Cardiac septum (tissue), 1 donor: ENCODE results near the gene ASCC3. TPM values are rescaled to one million over a fixed set of nuclear protein-coding genes. Genes with fewer than 3 reads are reported as not detected.
"Not testable (repeated sequence)": the region's sequence is repeated elsewhere in the genome, so short reads cannot be mapped to it uniquely, and the experiment has no call there.

Experiments
- DNase-seq: peaks from one replicate; pipeline ENCODE4 v3.0.0-alpha.2; 2020; ENCODE audit warnings: low spot score
- intact Hi-C: fragments of 100-400 bp; cut with DNase I; formaldehyde crosslinking; loops from one replicate; pipeline ENCODE4 v1.14.0; 2022
- total RNA-seq: library from RNA; stranded (reverse); fragmentation: NEBNext Ultra II Directional; extraction: Animal tissue kit (Norgen Biotek cat#: 25700); gene quantifications from one replicate; pipeline ENCODE4 v1.2.1, GENCODE V29; 2021
- donor health status: DM: no; HTN: no; CAD: no.

The ASCC3 gene
- total RNA-seq, 1 donor from 2014 or later: 24.4 TPM

GRCh38 chr6:100680163-100680562 is 201.0 kb downstream of the ASCC3 start:
- no peak for DNase-seq
- intact Hi-C loops: no loop called here

DNA sequence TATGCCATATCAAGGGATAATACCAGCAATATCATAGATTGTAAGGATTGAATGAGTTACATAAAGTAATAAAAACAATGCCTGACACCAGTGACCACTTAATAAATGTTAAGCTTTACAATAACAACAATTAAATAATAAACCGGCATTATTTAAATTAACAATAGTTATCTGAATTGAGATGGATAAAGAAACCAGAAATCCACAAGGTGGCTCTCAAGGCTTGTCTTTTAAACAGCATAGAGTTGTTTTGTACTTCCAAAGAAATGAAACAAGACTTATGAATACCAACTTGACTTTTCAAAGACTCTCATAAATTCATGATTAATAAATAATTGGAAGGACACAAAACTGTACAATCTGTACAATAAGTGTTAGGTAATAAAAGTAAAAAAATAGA is 203.1 kb downstream of the ASCC3 start:
- no peak for DNase-seq
- intact Hi-C loops: no loop called here

GRCh38 chr6:100677240-100677639 is 203.9 kb downstream of the ASCC3 start:
- no peak for DNase-seq
- intact Hi-C loops: no loop called here

DNA sequence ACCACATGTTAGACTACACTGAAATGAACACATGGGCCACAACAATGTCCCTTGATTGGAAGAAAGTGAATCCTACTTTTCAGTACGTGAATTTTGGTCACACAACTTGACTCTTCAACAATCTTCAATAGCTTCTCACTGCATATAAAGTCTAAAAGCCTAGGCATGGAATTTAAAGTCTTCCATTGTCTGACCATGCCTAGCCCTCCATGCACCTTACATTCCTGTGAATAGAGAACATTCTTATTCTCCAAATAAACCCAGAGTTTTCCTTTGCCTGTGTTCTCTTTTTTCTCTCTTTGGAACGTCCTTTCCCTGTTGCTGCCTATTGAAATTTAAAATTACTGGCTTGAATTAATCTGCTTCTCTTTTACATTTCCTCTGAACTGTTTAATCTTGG is 207.5 kb downstream of the ASCC3 start:
- DNase-seq: no peak
- intact Hi-C loops: no loop called here

DNA sequence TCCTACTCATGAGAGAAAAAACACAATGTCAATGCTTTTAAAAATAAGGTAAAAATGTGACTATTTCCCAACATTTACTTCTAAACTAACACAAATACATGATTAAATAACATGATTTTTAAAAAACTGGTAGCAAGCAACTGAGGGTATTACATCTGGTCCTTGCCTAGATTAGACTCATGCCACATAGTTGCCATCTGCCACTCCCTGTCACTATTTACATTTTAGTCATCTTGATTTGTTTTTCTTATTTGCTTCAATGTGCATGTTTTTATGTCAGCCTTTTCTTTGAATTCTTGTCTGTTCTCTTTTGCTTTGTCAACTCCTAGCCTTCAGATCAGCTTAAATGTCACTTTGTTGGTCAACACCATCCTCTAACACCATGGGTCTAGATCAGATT is 209.4 kb downstream of the ASCC3 start:
- intact Hi-C loops: no loop called here
- no peak for DNase-seq

DNA sequence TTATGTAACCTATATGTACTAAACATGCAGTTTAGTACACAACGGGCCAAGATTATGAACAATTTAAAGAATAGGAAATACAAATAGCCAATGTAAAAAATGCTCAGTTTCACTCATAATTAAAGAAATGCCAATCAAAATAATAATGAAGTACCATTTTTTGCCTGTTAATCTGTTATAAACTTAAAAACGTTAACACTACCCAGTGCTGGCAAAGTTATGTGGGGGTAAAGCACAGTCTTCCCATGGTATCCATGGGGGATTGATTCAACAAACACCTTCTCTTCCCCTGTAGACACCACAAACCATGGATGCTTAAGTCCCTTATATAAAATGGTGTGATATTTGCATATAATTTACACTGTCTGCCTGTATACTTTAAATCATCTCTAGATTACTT is 211.1 kb downstream of the ASCC3 start:
- intact Hi-C loops: no loop called here
- DNase-seq: no peak

- DNase-seq: no peak
- intact Hi-C loops: loop anchor here (10.0 kb wide), 1 partner anchor 550 kb away; no protein-coding TSS in a partner anchor
Observed at GRCh38 chr6:100665041-100665380, 216.1 kb downstream of the ASCC3 start.

- intact Hi-C loops: loop anchor here (10.0 kb wide), 1 partner anchor 550 kb away; no protein-coding TSS in a partner anchor
- DNase-seq: no peak
Observed at GRCh38 chr6:100664274-100665040, 216.7 kb downstream of the ASCC3 start.

DNA sequence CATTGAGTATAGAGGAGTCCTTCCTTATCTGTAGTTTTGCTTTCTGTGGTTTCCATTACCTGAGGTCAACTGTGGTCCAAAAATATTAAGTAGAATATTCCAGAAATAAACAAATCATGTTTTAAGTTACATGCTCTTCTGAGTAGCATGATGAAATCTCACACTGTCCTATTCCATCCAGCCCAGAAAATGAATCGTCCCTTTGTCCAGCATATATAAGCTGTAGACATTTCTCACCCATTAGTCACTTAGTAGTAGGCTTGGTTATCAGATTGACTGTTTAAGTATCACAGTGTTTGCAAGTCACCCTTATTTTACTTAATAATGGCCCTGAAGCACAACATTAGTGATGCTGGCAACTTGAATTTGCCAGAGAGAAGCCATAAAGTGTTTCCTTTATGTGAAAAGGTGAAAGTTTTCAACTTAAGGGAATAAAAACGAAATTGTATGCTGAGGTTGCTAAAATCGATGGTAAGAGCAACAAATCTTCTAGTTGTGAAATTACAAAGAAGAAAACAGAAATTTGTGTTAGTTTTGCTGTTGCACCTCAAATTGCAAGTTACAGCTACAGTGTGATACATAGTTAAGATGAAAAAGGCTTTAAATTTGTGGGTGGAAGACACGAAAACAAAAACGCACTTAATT is 217.8 kb downstream of the ASCC3 start:
- intact Hi-C loops: loop anchor here (10.0 kb wide), 1 partner anchor 549 kb away; no protein-coding TSS in a partner anchor
- DNase-seq: no peak

DNA sequence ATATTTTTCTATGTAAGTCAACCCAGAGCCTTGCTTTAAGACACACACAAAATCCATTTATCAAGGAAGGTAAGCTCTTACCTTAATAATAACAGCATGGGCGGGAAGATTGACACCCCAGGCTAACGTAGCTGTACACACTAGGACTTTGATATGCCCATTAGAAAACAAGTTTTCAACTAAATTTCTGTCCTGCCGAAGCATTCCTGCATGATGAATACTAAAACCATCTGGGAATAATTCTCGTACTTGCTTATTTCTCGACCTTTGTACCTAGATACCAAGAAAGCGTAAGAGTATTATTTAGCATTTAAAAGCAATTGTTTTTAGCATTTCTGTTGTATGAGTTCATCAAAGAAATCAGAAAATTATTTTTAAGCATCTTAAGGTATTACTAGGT is 218.9 kb downstream of the ASCC3 start:
- intact Hi-C loops: loop anchor here (10.0 kb wide), 1 partner anchor 547 kb away; no protein-coding TSS in a partner anchor
- DNase-seq: no peak

DNA sequence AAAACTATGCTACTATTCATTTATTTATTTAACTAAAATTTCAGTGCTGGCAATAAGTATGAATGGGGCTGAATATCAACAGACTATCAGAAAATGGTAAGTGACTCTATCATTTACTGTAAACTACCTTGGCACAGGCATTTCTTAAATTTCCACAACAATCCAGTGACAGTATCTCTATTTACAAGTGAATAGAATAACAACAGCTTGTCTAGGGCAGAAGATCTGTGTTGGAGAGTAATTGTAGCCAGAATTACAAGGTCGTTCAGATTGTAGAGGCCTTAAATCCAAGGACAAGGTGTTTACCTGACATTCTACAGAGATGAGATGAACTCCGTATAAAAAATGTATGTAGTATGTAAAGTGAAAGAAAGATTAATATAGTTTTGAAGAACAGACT is 222.6 kb downstream of the ASCC3 start:
- no peak for DNase-seq
- intact Hi-C loops: no loop called here

GRCh38 chr6:100657678-100658330 is 223.3 kb downstream of the ASCC3 start:
- no peak for DNase-seq
- intact Hi-C loops: no loop called here

DNA sequence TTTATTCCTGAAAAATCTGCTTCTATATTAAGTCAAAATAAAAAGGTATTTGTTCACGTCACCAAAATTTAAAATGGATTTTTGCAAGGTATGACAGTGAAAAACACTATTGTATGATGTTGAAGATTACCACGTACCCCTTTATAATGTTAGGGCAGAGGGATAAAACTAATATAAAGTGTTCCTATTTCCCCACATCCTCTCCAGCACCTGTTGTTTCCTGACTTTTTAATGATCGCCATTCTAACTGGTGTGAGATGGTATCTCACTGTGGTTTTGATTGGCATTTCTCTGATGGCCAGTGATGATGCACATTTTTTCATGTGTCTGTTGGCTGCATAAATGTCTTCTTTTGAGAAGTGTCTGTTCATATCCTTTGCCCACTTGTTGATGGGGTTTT is 240.0 kb downstream of the ASCC3 start:
- intact Hi-C loops, DNase-seq: not testable (repeated sequence)

DNA sequence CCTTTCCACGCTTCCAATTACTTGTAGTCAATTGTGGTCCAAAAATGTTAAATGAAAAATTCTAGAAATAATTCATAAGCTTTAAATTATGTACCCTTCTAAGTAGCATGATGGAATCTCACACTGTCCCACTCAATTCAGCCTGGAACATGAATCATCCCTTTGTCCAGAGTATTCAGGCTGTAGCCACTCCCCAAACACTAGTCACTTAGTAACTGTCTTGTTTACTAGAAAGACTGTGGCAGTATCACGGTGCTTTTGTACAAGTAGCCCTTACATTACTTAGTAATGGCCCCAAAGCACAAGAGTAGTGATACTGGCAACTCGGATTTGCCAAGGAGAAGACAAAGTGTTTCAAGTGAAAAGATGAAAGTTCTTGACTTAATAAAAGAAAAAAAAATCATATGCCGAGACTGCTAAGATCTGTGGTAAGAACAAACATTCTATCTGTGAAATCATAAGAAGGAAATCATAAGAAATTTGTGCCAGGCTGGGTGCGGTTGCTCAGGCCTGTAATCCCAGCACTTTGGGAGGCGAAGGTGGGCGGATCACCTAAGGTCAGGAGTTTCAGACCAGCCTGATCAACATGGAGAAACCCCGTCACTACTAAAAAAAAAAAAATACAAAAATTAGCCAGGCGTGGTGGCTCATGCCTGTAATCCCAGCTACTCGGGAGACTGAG is 247.9 kb downstream of the ASCC3 start:
- intact Hi-C loops: no loop called here
- no peak for DNase-seq

- DNase-seq: no peak
- intact Hi-C loops: no loop called here
Observed at GRCh38 chr6:100630536-100630935, 250.6 kb downstream of the ASCC3 start.

DNA sequence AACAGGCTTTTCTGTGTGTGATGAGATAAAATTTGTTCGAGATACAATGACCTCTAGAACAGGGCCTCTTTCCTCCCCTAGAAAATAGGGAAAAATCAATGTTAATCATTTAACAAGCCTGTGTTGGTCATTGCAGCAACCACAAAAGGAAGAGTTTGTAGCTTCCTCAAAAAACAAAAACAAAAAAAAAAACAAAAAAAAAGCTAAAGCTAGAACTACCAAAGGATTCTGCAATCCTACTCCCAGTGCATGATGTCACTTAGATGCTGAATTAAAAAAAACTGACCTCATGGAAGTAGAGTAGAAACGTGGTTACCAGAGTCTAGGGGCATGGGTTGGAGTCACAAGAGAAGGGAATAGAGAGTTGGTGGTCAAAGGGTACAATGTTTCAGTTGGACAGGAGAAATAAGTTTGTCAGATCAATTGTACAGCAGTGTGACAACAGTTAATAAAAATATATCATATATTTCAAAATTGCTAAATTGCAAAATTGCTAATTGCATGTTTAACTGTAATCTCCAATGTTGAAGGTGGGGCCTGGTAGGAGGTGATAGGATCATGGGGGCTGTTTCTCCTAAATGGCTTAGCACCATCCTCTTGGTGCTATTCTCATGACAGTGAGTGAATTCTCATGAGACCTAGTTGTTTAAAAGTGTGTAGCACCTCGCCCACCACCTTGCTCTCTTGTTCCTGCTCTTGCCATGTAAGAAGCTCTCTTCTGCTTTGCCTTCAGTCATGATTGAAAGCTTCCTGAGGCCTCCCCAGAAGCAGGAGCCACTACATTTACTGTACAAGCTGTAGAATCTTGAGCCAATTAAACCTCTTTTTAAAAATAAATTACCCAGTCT is 253.0 kb downstream of the ASCC3 start:
- intact Hi-C loops: no loop called here

GRCh38 chr6:100626721-100627120 is 254.4 kb downstream of the ASCC3 start:
- no peak for DNase-seq
- intact Hi-C loops: no loop called here

More for the DNA sequence above, 253.0 kb downstream of the ASCC3 start:
- no peak for DNase-seq

- no peak for DNase-seq
- intact Hi-C loops: no loop called here
Observed at GRCh38 chr6:100622907-100623692, 258.0 kb downstream of the ASCC3 start.
